Mononuclear cell (primary cell): Measurements from ENCODE around the gene ITFG2. TPM values are rescaled to one million over a fixed set of nuclear protein-coding genes. Genes with fewer than 3 reads are reported as not detected.

Experiments used
- H3K27me3 ChIP-seq: 2 replicates; pipeline ENCODE4 v1.6.0; 2011; ENCODE audit warnings: low read length, control low read depth; ENCODE audit not compliant: insufficient read depth
- H3K4me1 ChIP-seq: 2 replicates; pipeline ENCODE4 v1.5.1; 2011; ENCODE audit warnings: mild to moderate bottlenecking, low read length, control low read depth; ENCODE audit not compliant: insufficient read depth
- H3K4me3 ChIP-seq: 2 replicates; pipeline ENCODE4 v1.5.1; 2011; ENCODE audit warnings: mild to moderate bottlenecking, low read length, moderate library complexity
- H3K9me3 ChIP-seq: 2 replicates; pipeline ENCODE4 v1.5.1; 2011; ENCODE audit warnings: low read depth, mild to moderate bottlenecking, control low read depth, low read length
- total RNA-seq: library from RNA; depleted of rRNA; stranded (reverse); fragments of >200 nt; gene quantifications from one replicate; pipeline ENCODE4 v1.2.3, GENCODE V29; 2012

ITFG2 gene
- total RNA-seq, 1 donor: 29.7 TPM

DNA sequence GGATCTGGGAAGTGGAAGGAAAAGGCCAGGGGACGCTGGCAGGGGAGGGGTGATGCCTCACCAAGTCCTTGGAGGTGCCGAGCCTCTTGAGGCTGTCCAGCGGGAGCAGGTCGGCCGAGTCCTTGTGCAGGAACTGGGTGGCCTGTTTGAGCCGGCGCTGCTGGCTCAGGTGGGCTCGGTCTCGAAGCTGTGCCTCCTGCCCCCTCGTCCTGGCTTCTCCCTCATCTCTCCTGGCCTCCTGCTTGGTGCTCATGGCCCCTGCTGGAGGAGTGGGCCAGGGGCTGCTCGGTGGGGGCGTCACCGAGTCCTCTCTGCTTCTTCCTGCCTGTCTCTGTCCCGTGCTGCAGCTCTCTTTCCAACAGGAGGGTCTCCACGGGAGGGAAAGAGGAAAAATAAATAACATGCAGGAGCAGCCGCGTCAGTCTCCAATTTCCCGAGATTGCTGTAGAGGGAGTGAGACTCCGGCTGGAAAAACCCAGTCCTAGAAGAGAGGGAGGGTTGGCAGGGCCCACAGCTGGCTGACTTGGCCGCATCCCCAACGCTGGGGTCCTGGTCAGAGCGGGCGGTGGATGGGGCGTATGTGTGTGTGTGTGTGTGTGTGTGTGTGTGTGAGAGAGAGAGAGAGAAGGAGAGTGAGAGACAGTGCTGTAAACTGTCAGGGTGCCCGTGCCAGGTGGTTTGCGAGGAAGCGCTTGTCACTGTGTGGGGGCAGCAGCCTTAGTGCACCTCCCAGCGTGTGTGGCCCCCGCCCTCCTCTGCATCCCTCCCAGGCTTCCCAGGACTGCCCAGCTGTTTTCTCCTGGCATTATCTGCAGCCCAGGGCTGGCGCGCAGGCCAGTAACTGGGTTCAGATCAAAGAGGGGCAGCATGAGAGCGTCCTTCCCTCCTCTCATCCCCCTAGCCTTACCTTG lies 22.4 kb downstream of the ITFG2 start, which contains the start of gene NRIP2:
Gene NRIP2 (minus strand): TSS at position 455 of the 911 bp plus-strand sequence. CDS start 52 bp downstream, at position 403.
- no peak within 1 kb of the TSS for H3K4me3 ChIP-seq
- no peaks in the 10 kb centered on the region for H3K9me3 ChIP-seq
- H3K27me3 ChIP-seq: no peaks in the 10 kb centered on the region
- H3K4me1 ChIP-seq: no peaks in the 10 kb centered on the region

DNA sequence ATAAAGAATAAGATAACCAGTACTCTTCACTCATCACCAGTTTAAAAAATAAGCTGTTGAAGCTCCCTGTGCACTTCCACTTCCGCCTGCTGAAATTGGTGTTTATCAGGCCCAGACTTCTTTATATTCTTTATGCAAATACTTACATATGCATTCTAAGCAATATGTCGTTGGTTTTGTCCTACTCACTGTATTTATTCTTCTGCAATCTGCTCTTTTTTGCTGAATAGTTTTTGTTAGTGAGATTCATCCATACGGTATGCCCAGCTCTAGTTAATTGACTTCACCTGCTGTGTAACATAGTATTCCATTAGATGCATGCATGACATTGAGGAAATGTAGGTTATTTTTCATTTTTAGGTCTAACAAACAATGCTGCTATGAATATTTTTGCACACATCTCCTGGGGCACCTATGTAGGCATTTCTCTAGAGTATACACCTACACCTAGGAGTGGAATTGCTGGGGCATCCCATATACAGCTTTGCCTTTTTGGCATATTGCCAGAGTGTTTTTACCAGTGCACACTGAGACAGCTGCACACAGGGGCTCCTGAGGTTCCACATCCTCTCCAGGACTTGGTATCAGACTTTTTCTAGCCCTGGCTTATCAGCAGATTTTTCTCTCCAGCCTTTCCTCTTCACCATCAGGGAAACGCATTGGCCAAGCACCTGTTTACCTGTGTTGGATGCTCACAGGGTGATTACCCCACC lies 23.4 kb downstream of the ITFG2 start:
- Histone ChIP-seq H3K27me3 (no peaks in the 10 kb centered on the region), H3K9me3 (no peaks in the 10 kb centered on the region), H3K4me1 (no peaks in the 10 kb centered on the region), H3K4me3 (no peak overlapping the region)

DNA sequence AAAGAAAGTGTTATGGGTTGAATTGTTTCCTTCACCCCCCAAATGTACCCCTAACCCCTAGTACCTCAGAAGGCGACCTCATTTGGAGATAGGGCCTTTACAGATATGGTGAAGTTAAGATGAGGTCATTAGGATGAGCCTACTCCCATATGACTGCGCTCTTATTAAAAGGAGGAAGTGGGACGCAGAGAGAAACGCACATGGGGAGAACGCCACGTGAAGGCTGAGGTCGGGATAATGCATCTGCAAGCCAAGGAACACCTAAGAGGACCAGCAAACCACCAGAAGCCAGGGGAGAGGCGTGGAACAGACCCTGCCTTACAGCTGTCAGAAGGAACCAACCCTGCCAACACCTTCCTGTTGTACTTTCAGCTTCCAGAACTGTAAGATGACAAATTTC lies 24.1 kb downstream of the ITFG2 start:
- Histone ChIP-seq H3K4me1 (no peaks in the 10 kb centered on the region), H3K27me3 (no peaks in the 10 kb centered on the region), H3K4me3 (no peak overlapping the region), H3K9me3 (no peaks in the 10 kb centered on the region)

DNA sequence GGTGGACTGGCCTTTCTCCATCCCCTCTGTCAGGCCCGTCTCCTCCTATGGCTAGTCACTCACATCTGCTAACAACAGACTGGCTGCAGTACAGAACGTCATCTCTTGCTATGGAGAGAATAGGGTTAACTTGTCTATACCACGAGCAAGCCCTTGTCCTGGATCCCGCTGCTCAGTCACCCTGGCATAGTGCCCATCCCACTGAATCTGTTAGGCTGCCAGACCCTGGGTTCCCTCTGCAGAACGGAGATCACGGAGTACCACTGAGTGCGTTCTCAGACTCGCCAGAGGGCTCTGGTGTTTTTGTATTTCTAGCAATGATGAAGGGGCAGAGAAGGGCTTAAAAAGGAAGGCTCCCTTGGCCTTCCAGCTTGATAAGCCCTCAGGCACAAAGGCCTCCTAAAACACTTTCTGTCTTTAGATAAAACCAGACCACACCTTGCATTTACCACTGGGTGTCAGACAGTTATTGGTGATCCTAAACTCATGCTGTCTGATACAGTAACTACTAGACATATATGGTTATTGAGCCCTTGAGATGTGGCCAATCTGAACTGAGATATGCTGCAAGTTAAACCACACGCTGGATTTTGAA lies 28.7 kb downstream of the ITFG2 start:
- Histone ChIP-seq H3K27me3 (no peaks in the 10 kb centered on the region), H3K9me3 (no peaks in the 10 kb centered on the region), H3K4me3 (no peak overlapping the region), H3K4me1 (no peaks in the 10 kb centered on the region)

DNA sequence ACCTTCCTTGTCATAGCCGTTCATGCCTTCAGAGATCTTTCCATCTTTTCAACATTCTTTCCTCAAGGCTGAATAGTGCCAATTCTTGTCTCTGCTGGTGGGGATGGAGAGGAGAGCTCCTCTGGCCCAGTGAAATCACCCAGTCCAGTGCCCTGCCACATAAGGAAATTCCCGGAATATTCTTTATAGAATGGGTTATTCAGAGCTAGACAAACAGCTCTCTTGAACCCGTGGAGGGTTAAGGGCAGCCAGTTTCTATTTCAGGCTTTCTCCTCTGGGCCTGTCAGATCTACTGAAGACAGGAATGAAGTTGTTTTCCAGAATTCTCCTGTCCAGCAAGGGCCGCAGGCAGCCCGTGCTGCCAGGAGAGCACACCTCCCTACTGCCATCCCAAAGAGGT lies 30.5 kb downstream of the ITFG2 start:
- Histone ChIP-seq H3K27me3 (no peaks in the 10 kb centered on the region), H3K4me3 (no peak overlapping the region), H3K9me3 (no peaks in the 10 kb centered on the region), H3K4me1 (no peaks in the 10 kb centered on the region)

DNA sequence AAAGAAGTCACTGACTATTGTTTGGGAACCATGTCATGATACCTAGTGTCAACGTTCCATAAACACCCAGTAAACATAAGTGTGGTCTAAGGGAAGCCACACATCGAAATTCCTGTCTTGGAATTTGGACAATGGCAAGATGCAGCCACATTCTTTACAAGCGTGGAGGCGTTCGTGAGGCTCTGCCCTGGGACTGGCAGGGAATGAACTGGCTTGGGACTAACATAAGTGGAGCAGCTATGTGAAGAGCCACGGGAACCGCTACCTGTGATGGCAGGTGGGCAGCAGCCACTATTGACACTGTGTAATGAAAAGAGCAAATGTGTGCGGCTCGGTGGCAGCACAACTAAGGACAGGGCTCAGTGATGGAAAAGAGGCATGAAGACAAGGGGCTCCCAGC lies 32.3 kb downstream of the ITFG2 start:
- no peaks in the 10 kb centered on the region for H3K4me1 ChIP-seq
- H3K4me3 ChIP-seq: no peak overlapping the region
- no peaks in the 10 kb centered on the region for H3K27me3 ChIP-seq
- no peaks in the 10 kb centered on the region for H3K9me3 ChIP-seq

DNA sequence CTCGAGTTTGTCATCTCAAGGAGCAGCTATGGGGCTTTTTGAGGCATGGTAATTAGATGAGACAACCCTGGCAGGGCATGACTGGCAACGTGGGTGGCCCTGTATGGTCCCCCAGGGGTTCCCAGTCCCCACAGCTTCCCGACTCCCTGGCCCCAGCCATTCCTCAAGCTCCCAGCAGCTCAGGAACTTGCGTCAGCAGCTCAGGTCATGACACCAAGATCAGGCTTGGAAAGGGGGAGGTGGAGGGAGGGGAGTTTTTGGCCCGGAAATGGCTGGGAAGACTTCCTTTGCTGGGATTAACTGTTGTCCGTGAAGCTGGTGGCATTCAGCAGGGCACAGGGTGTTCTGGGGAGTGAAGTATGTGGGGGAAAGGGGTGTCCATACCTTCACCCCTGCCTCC lies 32.8 kb downstream of the ITFG2 start:
- Histone ChIP-seq H3K4me3 (no peak overlapping the region), H3K4me1 (no peaks in the 10 kb centered on the region), H3K27me3 (no peaks in the 10 kb centered on the region), H3K9me3 (no peaks in the 10 kb centered on the region)

DNA sequence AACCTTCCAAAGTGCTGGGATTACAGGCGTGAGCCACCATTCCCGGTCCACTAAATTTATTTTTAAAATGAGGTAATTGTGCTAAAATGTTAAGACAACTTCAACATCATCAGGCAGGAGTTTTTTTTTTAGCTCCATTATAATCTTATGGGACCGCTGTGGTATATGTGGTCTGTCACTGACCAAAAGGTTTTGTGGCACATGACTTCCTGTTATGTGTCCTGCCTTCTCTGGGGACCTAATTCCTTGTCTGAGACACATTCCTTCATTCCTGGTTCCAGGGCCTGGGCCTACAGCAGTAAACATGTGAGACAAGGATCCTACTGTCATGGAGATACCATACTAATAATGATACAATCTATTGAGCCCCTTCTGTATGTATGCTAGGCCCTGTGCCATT lies 39.5 kb downstream of the ITFG2 start:
- Histone ChIP-seq H3K27me3 (no peaks in the 10 kb centered on the region), H3K4me1 (no peaks in the 10 kb centered on the region), H3K9me3 (no peaks in the 10 kb centered on the region), H3K4me3 (no peak overlapping the region)

DNA sequence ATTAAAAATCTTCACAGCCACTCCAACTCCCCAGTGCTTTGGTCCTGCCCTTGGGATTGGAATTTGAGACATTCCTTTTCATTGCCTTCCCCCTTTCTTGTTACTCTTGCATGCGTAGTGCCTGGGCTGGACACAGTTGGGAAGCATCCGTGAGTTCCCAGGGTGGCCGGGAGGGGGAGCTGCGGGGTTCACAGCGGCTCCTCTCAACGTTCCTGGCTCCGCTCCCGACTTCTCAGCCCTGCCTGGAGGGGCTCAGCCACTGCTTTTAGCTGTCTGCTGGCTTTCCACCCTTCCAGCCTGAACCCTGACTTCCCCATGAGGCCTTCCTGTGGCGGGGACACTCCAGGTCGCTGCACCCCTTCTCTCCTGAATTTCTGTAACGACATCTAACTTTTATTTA lies 41.2 kb downstream of the ITFG2 start:
- Histone ChIP-seq H3K9me3 (no peaks in the 10 kb centered on the region), H3K27me3 (no peaks in the 10 kb centered on the region), H3K4me1 (no peaks in the 10 kb centered on the region), H3K4me3 (no peak overlapping the region)

DNA sequence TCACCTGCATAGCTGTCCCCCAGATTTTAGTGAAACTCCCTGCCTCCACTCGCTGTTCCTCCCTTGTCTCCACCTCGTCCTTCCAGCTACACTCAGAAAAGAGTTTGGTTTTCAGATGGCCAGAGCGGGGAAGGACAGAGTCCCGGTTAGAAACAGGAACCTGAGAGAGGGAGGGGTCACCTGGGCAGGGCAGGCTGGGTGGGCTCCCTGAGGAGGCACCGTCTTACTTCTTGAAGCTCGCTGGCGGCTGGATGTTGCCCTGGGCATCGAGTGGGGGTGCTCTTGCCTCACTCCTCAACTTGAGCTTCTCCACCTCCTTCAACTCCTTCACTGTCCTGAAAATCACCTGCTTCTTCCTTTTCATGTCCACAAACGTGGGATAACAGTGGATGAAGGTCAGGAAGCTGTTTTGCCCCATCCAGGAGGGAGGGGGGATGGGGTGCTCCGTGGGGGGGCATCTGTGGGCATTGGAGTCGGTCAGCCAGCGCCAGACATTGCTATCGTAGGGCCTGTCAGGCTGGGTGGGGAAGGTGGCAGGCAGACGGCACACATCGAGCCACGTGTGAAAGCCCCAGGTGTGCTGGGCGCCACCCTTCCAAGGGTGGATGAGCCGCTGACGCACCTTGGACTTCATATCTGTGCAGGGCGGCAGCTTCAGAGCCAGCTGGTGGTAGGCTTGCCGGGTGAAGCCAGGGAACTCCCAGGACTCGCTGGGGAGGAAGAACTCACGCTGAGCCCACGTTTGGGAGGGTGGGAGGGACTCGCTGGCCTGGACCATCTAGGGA lies 42.4 kb downstream of the ITFG2 start:
- Histone ChIP-seq H3K27me3 (no peaks in the 10 kb centered on the region), H3K4me3 (no peak overlapping the region), H3K9me3 (no peaks in the 10 kb centered on the region), H3K4me1 (no peaks in the 10 kb centered on the region)

DNA sequence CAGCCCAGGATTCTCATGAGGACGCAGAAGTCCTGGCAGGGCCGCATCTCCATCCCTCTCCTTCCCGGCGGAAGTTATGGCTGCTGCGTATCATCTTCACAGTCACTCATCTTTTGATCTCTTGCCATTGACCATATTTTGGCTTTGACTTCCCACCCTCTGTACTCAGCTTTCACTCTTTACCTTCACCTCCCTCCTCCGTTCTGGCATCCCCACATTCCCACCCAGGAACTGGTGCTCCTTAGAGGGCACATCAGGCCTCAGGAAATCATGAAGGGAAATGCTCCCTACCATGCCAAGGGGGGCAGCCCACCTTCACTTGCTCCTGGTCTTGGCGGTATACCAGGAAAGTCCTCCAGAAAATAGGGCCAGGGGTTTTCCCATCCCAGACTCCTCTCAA lies 43.1 kb downstream of the ITFG2 start:
- H3K4me1 ChIP-seq: no peaks in the 10 kb centered on the region
- no peaks in the 10 kb centered on the region for H3K9me3 ChIP-seq
- no peaks in the 10 kb centered on the region for H3K27me3 ChIP-seq
- no peak overlapping the region for H3K4me3 ChIP-seq

DNA sequence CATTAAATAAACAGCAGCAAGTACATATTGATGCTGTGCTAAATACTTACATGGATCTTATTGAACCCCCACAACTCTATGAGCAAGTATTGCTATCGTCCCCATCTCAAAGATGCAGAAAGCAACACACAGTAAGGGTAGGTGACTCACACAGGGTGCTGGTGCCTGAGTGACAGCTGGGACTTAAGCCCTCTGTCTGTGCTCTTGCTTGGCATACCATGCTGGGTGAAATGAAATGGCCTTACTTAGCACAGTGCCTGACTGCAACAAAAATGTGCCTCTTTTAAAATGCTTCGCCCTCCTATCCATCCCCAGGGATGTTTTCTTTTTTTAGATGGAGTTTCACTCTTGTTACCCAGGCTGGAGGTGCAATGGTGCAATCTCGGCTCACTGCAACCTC lies 43.6 kb downstream of the ITFG2 start:
- Histone ChIP-seq H3K9me3 (no peaks in the 10 kb centered on the region), H3K4me1 (no peaks in the 10 kb centered on the region), H3K4me3 (no peak overlapping the region), H3K27me3 (no peaks in the 10 kb centered on the region)

DNA sequence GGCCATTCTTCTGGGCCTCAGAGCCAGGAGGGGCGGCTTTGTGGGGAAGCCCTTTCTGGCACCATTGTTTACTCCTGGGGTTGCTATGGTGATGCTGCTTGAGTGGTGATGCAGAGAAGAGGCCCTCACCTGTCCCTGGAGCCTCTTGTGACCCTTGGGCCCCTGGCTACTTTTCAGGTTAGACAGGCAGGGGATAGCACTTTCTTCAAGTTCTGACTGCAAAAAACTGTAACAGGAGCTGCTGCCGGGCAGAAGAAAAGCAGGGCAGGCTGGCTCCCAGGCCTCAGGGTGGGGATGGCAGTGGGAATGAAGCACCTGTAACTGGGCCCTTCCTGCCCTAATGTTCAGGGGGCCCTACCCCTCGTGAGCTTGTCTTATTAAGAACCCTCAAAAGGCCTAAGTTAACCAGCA lies 44.6 kb downstream of the ITFG2 start, which contains the start of gene TEX52:
Gene TEX52 (minus strand): TSS at position 19 of the 411 bp plus-strand sequence. CDS start 13 bp downstream, at position 6.
- Histone ChIP-seq H3K9me3 (no peaks in the 10 kb centered on the region), H3K4me1 (no peaks in the 10 kb centered on the region), H3K4me3 (no peak within 1 kb of the TSS), H3K27me3 (no peaks in the 10 kb centered on the region)

DNA sequence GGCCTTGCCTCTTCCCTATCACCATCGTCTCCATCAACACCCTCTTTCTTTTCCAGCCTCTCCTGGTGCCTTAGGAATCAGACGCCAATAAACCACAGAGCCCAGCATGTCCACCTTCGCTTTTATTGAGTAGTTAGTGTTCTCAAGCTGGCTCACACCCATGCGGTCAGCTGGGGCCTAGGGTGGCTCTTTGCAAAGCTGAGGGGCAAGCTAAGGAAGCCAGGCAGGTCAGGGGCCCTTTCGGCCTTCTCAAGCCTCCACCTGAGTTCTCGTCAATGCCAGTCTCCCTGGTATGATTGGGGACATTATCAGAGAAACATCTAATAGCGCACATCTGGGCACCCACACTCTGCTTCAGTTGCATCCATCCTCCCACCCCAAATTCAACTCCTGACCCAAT lies 45.1 kb downstream of the ITFG2 start:
- H3K4me1 ChIP-seq: no peaks in the 10 kb centered on the region
- no peaks in the 10 kb centered on the region for H3K9me3 ChIP-seq
- H3K27me3 ChIP-seq: no peaks in the 10 kb centered on the region
- H3K4me3 ChIP-seq: no peak overlapping the region
